ENCODE results near the gene COQ8A.
"Not testable (repeated sequence)": the region's sequence is repeated elsewhere in the genome, so short reads cannot be mapped to it uniquely, and the experiment has no call there.

GRCh38 chr1:226929260-226930111 is 10.6 kb upstream of the COQ8A start:
- TF ChIP-seq POLR2AphosphoS5 (IDR thresholded peaks at IDR 0.05); EZH2 (IDR thresholded peaks at IDR 0.05; ENCODE audit: borderline replicate concordance, insufficient read depth, low read length, poor library complexity, severe bottlenecking); TAF1 (IDR thresholded peaks at IDR 0.05; ENCODE audit: low read depth); CTCF (IDR thresholded peaks at IDR 0.05; ENCODE audit: poor library complexity, severe bottlenecking); SMC3 (conservative IDR thresholded peaks at IDR 0.05; ENCODE audit: poor library complexity); EP300 (conservative IDR thresholded peaks at IDR 0.05; ENCODE audit: poor library complexity, severe bottlenecking): not testable (repeated sequence)

Measured in neural cell (in vitro differentiated cells).